ENCODE data around the gene CBLB. TPM values are rescaled to one million over a fixed set of nuclear protein-coding genes. Genes with fewer than 3 reads are reported as not detected.

CBLB gene
- total RNA-seq, 2 experiments from 2014 or later, result 104 to 113 TPM

DNA sequence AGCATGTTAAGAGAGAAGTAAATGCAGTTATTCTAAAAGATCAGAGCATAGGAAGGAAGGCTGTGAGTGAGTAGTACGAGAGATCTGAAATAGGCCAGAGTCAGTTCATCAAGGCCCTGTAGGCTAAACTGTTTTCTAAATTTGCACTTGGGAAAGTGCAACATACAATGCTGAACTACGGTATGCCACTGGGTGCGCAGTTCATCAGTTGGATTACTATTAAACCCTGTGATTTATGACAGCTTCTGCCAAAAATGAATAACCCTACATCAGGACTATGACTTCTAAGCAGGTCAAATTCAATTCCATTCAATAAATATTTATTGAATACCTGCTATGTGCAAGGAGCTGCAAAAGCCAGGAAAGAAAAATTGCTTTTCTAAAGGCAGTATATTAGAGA, 10.8 kb downstream of the CBLB start:
- H3K4me1 Mint-ChIP-seq (ENCODE audit: low read depth), result peaks cover 46% of the 10 kb centered on the region

DNA sequence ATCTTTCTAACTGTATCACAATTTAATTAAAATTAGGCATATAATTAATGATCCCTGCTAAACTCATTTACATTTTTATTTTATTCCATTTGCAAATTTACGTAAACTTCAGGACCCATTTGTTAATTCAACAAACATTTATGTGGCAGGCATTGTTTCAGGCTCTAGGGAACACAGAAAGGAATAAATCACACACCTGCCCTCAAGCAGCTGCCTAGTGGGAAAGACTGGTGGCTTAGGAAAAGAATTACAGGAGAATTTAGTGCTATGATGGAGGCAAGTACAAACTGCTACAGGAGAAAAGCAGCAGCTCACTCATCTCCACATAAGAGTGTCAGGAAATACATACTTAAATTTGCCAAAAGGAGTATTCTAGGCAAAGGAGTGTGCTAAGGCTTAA, 11.2 kb downstream of the CBLB start:
- Mint-ChIP-seq H3K27me3 (no peaks in the 10 kb centered on the region), H3K9me3 (peaks cover 2% of the 10 kb centered on the region), H3K4me1 (ENCODE audit: low read depth) (peaks cover 51% of the 10 kb centered on the region), H3K27ac (peak overlapping the region; percentile 3), H3K36me3 (ENCODE audit: low read depth) (peaks cover 53% of the 10 kb centered on the region), H3K4me3 (no peak overlapping the region)
- intact Hi-C loops (cut with micrococcal nuclease), result no loop called here
- ChIA-PET CTCF (interaction anchor here (1.0 to 1.3 kb wide), 4 partner anchors 10 to 752 kb away, joined by 3 to 4 read pairs (median 3); no protein-coding TSS in a partner anchor), POLR2A (interaction anchor here (0.7 to 3.0 kb wide), 7 partner anchors 9 to 1089 kb away, joined by 3 to 11 read pairs (median 5); partner anchors contain the start of gene CBLB)
- TF ChIP-seq, protein P1, sequence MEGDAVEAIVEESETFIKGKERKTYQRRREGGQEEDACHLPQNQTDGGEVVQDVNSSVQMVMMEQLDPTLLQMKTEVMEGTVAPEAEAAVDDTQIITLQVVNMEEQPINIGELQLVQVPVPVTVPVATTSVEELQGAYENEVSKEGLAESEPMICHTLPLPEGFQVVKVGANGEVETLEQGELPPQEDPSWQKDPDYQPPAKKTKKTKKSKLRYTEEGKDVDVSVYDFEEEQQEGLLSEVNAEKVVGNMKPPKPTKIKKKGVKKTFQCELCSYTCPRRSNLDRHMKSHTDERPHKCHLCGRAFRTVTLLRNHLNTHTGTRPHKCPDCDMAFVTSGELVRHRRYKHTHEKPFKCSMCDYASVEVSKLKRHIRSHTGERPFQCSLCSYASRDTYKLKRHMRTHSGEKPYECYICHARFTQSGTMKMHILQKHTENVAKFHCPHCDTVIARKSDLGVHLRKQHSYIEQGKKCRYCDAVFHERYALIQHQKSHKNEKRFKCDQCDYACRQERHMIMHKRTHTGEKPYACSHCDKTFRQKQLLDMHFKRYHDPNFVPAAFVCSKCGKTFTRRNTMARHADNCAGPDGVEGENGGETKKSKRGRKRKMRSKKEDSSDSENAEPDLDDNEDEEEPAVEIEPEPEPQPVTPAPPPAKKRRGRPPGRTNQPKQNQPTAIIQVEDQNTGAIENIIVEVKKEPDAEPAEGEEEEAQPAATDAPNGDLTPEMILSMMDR (IDR thresholded peaks at IDR 0.05), result no peak
- ATAC-seq, result no peak
- no peak for DNase-seq

More for the DNA sequence above, 10.8 kb downstream of the CBLB start:
- no peak overlapping the region for H3K4me3 Mint-ChIP-seq
- POLR2A ChIA-PET, result interaction anchor here (0.8 to 3.0 kb wide), 6 partner anchors 11 to 325 kb away, joined by 3 to 11 read pairs (median 5); partner anchors contain the start of gene CBLB
- TF ChIP-seq, protein P1 (IDR thresholded peaks at IDR 0.05), result no peak
- CTCF ChIA-PET, result interaction anchor here (1.0 to 1.1 kb wide), 2 partner anchors 10 kb away, joined by 3 read pairs; no protein-coding TSS in a partner anchor
- H3K27ac Mint-ChIP-seq, result peak overlapping the region; percentile 3
- no peak for ATAC-seq
- intact Hi-C loops (cut with micrococcal nuclease), result no loop called here
- H3K9me3 Mint-ChIP-seq, result peaks cover 1% of the 10 kb centered on the region
- no peaks in the 10 kb centered on the region for H3K27me3 Mint-ChIP-seq
- no peak for DNase-seq
- peaks cover 49% of the 10 kb centered on the region for H3K36me3 Mint-ChIP-seq (ENCODE audit: low read depth)

DNA sequence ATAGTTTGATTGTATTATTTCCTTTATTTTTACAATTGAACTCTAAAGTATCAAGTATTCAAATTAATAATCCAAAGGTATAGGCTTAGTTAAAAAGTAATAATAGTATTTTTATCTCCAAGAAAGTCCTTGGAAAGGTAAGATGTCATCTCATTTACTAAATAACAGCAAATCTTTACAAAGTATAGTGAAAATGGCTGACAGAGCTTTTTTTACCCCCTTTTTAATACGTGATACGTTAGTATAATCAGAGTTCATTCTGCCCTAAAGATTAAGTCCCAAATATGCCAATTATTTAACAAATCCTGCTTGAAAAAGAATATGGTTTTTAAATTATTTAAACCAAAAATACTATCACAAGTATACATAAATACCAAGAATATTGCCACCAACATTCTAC, 12.2 kb downstream of the CBLB start:
- no peak for DNase-seq
- intact Hi-C loops (cut with micrococcal nuclease), result no loop called here
- ChIA-PET CTCF (interaction anchor here (1.0 to 1.3 kb wide), 3 partner anchors 11 to 753 kb away, joined by 3 to 4 read pairs (median 3); no protein-coding TSS in a partner anchor), POLR2A (interaction anchor here (1.1 to 3.0 kb wide), 4 partner anchors 10 to 25 kb away, joined by 4 to 11 read pairs (median 8); partner anchors contain the start of gene CBLB)
- Mint-ChIP-seq H3K36me3 (ENCODE audit: low read depth) (peaks cover 59% of the 10 kb centered on the region), H3K27me3 (no peaks in the 10 kb centered on the region), H3K27ac (peak overlapping the region; percentile 20), H3K4me1 (ENCODE audit: low read depth) (peaks cover 53% of the 10 kb centered on the region), H3K4me3 (no peak overlapping the region), H3K9me3 (peaks cover 2% of the 10 kb centered on the region)
- no peak for ATAC-seq
- TF ChIP-seq, protein P1 (IDR thresholded peaks at IDR 0.05), result no peak

DNA sequence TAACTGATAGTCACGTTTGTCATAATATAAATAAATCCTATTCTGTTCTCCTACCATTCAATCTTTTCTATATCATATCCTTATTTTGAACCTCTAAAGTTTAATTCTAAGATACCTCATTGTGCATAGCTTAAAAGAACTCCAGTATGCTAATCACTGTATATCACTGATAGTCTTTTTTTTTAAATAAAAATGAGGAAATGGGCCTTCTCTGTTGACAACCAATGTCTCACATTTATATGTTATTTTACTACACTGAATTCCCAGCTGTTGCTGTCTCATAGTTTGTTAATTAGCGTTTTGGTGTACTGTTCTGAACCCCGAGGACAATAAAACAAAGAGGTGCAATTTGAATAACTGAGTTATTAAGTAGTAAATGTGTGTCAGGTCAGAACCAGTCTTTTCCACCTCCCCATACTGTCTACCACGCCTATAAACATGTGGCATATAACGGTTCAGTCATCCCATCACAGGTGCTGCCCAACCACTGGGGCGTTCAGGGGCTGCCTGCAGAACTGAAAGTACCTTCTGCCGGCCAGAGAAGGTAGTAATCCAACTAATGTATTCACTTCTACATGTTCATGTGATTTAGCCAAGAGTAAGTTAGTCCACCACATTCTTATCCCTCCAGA, 14.9 kb downstream of the CBLB start:
- H3K4me3 Mint-ChIP-seq, result no peak overlapping the region

More for the DNA sequence above, 14.9 kb downstream of the CBLB start:
- Mint-ChIP-seq H3K4me1 (ENCODE audit: low read depth) (peaks cover 63% of the 10 kb centered on the region), H3K36me3 (ENCODE audit: low read depth) (peaks cover 71% of the 10 kb centered on the region), H3K27me3 (no peaks in the 10 kb centered on the region), H3K9me3 (peaks cover 10% of the 10 kb centered on the region), H3K27ac (peak overlapping the region; percentile 51)
- ATAC-seq, result peak; percentile 57
- DNase-seq, result peak; percentile 42
- TF ChIP-seq, protein P1 (IDR thresholded peaks at IDR 0.05), result no peak
- ChIA-PET CTCF (no interaction called here), POLR2A (no interaction called here)
- intact Hi-C loops (cut with micrococcal nuclease), result no loop called here

Measured in activated CD8-positive, alpha-beta T cell treated with anti-CD3 and anti-CD28 coated beads for 36 hours (primary cell).